Measurements from ENCODE around the gene CHKB.

DNA sequence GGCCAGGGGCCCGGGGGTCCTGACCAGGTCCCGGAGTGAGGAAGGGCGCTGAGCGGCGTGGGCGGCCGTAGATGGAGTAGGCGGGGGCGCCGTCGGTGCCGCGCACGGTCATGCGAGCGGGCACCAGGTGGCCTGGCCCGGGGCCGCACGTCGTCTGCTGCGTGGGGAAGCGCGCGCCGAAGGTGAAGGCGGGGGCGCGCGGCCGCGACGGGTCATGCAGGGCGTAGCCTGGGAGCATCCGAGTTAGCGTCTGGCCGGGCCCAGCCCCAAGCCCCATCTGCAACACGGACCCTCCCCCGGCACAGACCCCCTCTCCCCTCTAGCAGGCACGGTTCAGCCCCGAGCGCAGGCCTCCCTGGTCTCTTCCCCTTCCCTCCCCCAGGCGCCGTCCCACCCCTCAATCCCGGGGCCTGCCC lies 51.1 kb downstream of the CHKB start:
- TF ChIP-seq, protein P1, sequence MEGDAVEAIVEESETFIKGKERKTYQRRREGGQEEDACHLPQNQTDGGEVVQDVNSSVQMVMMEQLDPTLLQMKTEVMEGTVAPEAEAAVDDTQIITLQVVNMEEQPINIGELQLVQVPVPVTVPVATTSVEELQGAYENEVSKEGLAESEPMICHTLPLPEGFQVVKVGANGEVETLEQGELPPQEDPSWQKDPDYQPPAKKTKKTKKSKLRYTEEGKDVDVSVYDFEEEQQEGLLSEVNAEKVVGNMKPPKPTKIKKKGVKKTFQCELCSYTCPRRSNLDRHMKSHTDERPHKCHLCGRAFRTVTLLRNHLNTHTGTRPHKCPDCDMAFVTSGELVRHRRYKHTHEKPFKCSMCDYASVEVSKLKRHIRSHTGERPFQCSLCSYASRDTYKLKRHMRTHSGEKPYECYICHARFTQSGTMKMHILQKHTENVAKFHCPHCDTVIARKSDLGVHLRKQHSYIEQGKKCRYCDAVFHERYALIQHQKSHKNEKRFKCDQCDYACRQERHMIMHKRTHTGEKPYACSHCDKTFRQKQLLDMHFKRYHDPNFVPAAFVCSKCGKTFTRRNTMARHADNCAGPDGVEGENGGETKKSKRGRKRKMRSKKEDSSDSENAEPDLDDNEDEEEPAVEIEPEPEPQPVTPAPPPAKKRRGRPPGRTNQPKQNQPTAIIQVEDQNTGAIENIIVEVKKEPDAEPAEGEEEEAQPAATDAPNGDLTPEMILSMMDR (conservative IDR thresholded peaks at IDR 0.05 in 1 of 2, IDR thresholded peaks at IDR 0.05 in 1 of 2; ENCODE audit: low read depth in 1 of 2, low read length in 2 of 2) = no peak
- peak; percentile 57 for TF ChIP-seq EZH2 (IDR thresholded peaks at IDR 0.05; ENCODE audit: low read length, missing control alignments)

Data from fibroblast of lung (primary cell).